ENCODE results near the gene TBC1D13. TPM values are rescaled to one million over a fixed set of nuclear protein-coding genes. Genes with fewer than 3 reads are reported as not detected.

The TBC1D13 gene
- total and polyA plus RNA-seq, 2 of the 13 experiments (the other 11 are each of a cell fraction or from before 2014, with no cell fraction given): 17.9 to 19.7 TPM

DNA sequence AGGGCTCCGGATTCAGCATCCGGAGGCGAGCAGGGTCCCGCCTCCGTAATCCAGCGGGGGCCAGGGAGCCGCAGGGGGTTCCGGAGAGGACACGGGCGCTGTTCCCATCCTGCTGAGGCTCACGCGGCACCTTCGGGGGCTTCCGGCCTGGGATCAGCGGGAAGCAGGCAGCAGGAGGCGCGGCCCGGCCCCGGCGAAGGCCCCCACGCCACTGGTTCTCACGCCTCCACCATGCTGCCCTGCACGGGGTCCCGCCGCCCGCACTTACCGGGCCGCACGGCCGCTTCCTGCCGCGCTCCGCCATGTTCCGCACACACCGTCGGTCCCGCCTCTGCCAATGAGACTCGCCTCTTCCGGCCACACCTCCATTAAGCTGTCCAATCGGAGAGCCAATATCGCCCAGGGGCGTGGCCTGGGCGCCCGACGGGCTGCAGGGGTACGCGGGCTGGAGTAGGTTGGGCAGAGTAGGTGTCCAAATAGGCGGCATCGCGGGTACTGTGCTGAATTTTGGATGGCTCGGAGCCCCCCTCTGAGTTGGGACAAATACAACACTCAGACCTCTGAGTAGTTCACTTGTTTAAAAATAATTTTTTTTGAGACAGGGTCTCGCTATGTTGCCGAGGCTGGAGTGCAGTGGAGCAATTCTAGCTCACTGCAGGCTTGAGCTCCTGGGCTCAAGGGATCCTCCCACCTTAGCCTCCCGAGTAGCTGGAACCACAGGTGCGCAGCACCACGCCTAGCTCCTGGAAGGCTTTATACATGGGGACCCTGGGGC lies 42.6 kb downstream of the TBC1D13 start, which contains the start of gene SPOUT1 (continued):
- TF ChIP-seq, protein P1, sequence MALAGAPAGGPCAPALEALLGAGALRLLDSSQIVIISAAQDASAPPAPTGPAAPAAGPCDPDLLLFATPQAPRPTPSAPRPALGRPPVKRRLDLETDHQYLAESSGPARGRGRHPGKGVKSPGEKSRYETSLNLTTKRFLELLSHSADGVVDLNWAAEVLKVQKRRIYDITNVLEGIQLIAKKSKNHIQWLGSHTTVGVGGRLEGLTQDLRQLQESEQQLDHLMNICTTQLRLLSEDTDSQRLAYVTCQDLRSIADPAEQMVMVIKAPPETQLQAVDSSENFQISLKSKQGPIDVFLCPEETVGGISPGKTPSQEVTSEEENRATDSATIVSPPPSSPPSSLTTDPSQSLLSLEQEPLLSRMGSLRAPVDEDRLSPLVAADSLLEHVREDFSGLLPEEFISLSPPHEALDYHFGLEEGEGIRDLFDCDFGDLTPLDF (CRISPR knock-in tag; IDR thresholded peaks at IDR 0.05): peak; percentile 73
- TF ChIP-seq, protein P2, sequence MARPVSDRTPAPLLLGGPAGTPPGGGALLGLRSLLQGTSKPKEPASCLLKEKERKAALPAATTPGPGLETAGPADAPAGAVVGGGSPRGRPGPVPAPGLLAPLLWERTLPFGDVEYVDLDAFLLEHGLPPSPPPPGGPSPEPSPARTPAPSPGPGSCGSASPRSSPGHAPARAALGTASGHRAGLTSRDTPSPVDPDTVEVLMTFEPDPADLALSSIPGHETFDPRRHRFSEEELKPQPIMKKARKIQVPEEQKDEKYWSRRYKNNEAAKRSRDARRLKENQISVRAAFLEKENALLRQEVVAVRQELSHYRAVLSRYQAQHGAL (CRISPR knock-in tag; IDR thresholded peaks at IDR 0.05; ENCODE audit: not compliant biosample characterization): peak; percentile 79
- peak; percentile 49; the same call in 1 of the 2 replicates for TF ChIP-seq SP5 (CRISPR knock-in tag; IDR thresholded peaks at IDR 0.05; ENCODE audit: borderline replicate concordance, low read depth)
- TF ChIP-seq, protein P3, sequence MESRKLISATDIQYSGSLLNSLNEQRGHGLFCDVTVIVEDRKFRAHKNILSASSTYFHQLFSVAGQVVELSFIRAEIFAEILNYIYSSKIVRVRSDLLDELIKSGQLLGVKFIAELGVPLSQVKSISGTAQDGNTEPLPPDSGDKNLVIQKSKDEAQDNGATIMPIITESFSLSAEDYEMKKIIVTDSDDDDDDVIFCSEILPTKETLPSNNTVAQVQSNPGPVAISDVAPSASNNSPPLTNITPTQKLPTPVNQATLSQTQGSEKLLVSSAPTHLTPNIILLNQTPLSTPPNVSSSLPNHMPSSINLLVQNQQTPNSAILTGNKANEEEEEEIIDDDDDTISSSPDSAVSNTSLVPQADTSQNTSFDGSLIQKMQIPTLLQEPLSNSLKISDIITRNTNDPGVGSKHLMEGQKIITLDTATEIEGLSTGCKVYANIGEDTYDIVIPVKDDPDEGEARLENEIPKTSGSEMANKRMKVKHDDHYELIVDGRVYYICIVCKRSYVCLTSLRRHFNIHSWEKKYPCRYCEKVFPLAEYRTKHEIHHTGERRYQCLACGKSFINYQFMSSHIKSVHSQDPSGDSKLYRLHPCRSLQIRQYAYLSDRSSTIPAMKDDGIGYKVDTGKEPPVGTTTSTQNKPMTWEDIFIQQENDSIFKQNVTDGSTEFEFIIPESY (CRISPR knock-in tag; IDR thresholded peaks at IDR 0.05): no peak
- peak; percentile 91 for TF ChIP-seq ZFP37 (CRISPR knock-in tag; IDR thresholded peaks at IDR 0.05; ENCODE audit: borderline replicate concordance)
- TF ChIP-seq REPIN1 (CRISPR knock-in tag; IDR thresholded peaks at IDR 0.05; ENCODE audit: borderline replicate concordance, low read depth): 0 out of 2 replicates have a peak, but pooled peaks have one; percentile 32
- TF ChIP-seq MIXL1 (CRISPR knock-in tag; IDR thresholded peaks at IDR 0.05): peak; percentile 45; the same call in 1 of the 2 replicates
- TF ChIP-seq ZNF570 (CRISPR knock-in tag; IDR thresholded peaks at IDR 0.05; ENCODE audit: borderline replicate concordance): no peak
- TF ChIP-seq XBP1 (CRISPR knock-in tag; IDR thresholded peaks at IDR 0.05): no peak
- 0 out of 2 replicates have a peak, but pooled peaks have one; percentile 68 for TF ChIP-seq KLF12 (CRISPR knock-in tag; IDR thresholded peaks at IDR 0.05; ENCODE audit: borderline replicate concordance)
- TF ChIP-seq, protein P4, sequence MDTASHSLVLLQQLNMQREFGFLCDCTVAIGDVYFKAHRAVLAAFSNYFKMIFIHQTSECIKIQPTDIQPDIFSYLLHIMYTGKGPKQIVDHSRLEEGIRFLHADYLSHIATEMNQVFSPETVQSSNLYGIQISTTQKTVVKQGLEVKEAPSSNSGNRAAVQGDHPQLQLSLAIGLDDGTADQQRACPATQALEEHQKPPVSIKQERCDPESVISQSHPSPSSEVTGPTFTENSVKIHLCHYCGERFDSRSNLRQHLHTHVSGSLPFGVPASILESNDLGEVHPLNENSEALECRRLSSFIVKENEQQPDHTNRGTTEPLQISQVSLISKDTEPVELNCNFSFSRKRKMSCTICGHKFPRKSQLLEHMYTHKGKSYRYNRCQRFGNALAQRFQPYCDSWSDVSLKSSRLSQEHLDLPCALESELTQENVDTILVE (CRISPR knock-in tag; IDR thresholded peaks at IDR 0.05): 0 out of 2 replicates have a peak, but pooled peaks have one; percentile 36
- TF ChIP-seq, protein P5, sequence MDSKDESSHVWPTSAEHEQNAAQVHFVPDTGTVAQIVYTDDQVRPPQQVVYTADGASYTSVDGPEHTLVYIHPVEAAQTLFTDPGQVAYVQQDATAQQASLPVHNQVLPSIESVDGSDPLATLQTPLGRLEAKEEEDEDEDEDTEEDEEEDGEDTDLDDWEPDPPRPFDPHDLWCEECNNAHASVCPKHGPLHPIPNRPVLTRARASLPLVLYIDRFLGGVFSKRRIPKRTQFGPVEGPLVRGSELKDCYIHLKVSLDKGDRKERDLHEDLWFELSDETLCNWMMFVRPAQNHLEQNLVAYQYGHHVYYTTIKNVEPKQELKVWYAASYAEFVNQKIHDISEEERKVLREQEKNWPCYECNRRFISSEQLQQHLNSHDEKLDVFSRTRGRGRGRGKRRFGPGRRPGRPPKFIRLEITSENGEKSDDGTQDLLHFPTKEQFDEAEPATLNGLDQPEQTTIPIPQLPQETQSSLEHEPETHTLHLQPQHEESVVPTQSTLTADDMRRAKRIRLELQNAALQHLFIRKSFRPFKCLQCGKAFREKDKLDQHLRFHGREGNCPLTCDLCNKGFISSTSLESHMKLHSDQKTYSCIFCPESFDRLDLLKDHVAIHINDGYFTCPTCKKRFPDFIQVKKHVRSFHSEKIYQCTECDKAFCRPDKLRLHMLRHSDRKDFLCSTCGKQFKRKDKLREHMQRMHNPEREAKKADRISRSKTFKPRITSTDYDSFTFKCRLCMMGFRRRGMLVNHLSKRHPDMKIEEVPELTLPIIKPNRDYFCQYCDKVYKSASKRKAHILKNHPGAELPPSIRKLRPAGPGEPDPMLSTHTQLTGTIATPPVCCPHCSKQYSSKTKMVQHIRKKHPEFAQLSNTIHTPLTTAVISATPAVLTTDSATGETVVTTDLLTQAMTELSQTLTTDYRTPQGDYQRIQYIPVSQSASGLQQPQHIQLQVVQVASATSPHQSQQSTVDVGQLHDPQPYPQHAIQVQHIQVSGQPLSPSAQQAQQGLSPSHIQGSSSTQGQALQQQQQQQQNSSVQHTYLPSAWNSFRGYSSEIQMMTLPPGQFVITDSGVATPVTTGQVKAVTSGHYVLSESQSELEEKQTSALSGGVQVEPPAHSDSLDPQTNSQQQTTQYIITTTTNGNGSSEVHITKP (CRISPR knock-in tag; IDR thresholded peaks at IDR 0.05; ENCODE audit: low read depth): no peak; the same call in 1 of the 2 replicates
- no peak for TF ChIP-seq SRF (IDR thresholded peaks at IDR 0.05; ENCODE audit: low read depth, low read length)
- TF ChIP-seq, protein P6, sequence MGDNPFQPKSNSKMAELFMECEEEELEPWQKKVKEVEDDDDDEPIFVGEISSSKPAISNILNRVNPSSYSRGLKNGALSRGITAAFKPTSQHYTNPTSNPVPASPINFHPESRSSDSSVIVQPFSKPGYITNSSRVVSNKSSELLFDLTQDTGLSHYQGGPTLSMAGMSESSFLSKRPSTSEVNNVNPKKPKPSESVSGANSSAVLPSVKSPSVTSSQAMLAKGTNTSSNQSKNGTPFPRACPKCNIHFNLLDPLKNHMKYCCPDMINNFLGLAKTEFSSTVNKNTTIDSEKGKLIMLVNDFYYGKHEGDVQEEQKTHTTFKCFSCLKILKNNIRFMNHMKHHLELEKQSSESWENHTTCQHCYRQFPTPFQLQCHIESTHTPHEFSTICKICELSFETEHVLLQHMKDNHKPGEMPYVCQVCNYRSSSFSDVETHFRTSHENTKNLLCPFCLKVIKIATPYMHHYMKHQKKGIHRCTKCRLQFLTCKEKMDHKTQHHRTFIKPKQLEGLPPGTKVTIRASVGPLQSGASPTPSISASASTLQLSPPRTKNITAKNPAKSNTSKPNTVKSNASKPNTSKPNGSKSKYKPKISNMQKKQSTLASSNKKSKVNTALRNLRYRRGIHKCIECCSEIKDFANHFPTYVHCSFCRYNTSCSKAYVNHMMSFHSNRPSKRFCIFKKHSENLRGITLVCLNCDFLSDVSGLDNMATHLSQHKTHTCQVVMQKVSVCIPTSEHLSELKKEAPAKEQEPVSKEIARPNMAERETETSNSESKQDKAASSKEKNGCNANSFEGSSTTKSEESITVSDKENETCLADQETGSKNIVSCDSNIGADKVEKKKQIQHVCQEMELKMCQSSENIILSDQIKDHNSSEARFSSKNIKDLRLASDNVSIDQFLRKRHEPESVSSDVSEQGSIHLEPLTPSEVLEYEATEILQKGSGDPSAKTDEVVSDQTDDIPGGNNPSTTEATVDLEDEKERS (CRISPR knock-in tag; IDR thresholded peaks at IDR 0.05): no peak
- TF ChIP-seq MBD4 (IDR thresholded peaks at IDR 0.05; ENCODE audit: borderline replicate concordance, low read length): no peak
- no peak for TF ChIP-seq MTF1 (CRISPR knock-in tag; IDR thresholded peaks at IDR 0.05)
